GM18520 (cell line): ENCODE data around the gene LRMDA.

Experiments
- ATAC-seq: cut with Tn5 transposase; IDR thresholded peaks from one replicate; pipeline ENCODE4 v1.9.1; 2021; ENCODE audit not compliant: unreplicated experiment

Gene LRMDA

GRCh38 chr10:75531571-75532031 lies 100.2 kb downstream of the LRMDA start:
- no peak for ATAC-seq

- no peak for ATAC-seq
Observed at GRCh38 chr10:75532253-75532924, 101.0 kb downstream of the LRMDA start.

GRCh38 chr10:75538144-75538543 lies 106.7 kb downstream of the LRMDA start:
- no peak for ATAC-seq

- no peak for ATAC-seq
Observed at GRCh38 chr10:75538765-75539164, 107.3 kb downstream of the LRMDA start.

- ATAC-seq, result no peak
Observed at GRCh38 chr10:75540357-75540966, 109.0 kb downstream of the LRMDA start.

GRCh38 chr10:75540981-75541380 lies 109.6 kb downstream of the LRMDA start:
- no peak for ATAC-seq

GRCh38 chr10:75541411-75541810 lies 110.0 kb downstream of the LRMDA start:
- ATAC-seq, result no peak

GRCh38 chr10:75542084-75542483 lies 110.7 kb downstream of the LRMDA start:
- no peak for ATAC-seq

- ATAC-seq, result no peak
Observed at GRCh38 chr10:75542906-75543305, 111.5 kb downstream of the LRMDA start.

GRCh38 chr10:75544386-75544785 lies 113.0 kb downstream of the LRMDA start:
- no peak for ATAC-seq

GRCh38 chr10:75544993-75545706 lies 113.7 kb downstream of the LRMDA start:
- no peak for ATAC-seq

GRCh38 chr10:75546004-75546403 lies 114.6 kb downstream of the LRMDA start:
- ATAC-seq, result no peak

- ATAC-seq, result no peak
Observed at GRCh38 chr10:75547391-75548298, 116.2 kb downstream of the LRMDA start.

GRCh38 chr10:75548356-75548755 lies 116.9 kb downstream of the LRMDA start:
- no peak for ATAC-seq

GRCh38 chr10:75550191-75550590 lies 118.8 kb downstream of the LRMDA start:
- ATAC-seq, result no peak

GRCh38 chr10:75552171-75552570 lies 120.7 kb downstream of the LRMDA start:
- ATAC-seq, result no peak

GRCh38 chr10:75553550-75553949 lies 122.1 kb downstream of the LRMDA start:
- ATAC-seq, result no peak

GRCh38 chr10:75555323-75555722 lies 123.9 kb downstream of the LRMDA start:
- no peak for ATAC-seq

- no peak for ATAC-seq
Observed at GRCh38 chr10:75556320-75556719, 124.9 kb downstream of the LRMDA start.

- no peak for ATAC-seq
Observed at GRCh38 chr10:75565286-75566251, 134.1 kb downstream of the LRMDA start.
